HepG2 (cell line): ENCODE data around the gene PYCR2.

ENCODE experiments used
- EED ChIP-seq: sonication (generic); formaldehyde crosslinking; IDR thresholded peaks from 2 replicates; pipeline ENCODE4 v1.5.0; 2020; ENCODE audit warnings: mild to moderate bottlenecking, missing genetic modification reagents
- POLR2A ChIP-seq, 2 experiments: IDR thresholded peaks; 2 replicates each; pipeline ENCODE4 v1.6.1; 2011; ENCODE audit warnings: low read depth in 2 of 2, low read length in 2 of 2, mild to moderate bottlenecking in 1 of 2, moderate library complexity in 1 of 2; ENCODE audit not compliant: insufficient read depth in 1 of 2
- REXO4 ChIP-seq: sonication (generic); formaldehyde crosslinking; IDR thresholded peaks from 2 replicates; pipeline ENCODE4 v1.8.0; 2022; ENCODE audit warnings: missing genetic modification reagents, mild to moderate bottlenecking, borderline replicate concordance
- ZNF615 ChIP-seq: sonication (generic); formaldehyde crosslinking; IDR thresholded peaks from 2 replicates; pipeline ENCODE4 v1.5.0; 2020; ENCODE audit warnings: mild to moderate bottlenecking, missing genetic modification reagents, borderline replicate concordance
- ZSCAN20 ChIP-seq: sonication (generic); formaldehyde crosslinking; IDR thresholded peaks from 2 replicates; pipeline ENCODE4 v1.4.0; 2020; ENCODE audit warnings: missing genetic modification reagents, mild to moderate bottlenecking, borderline replicate concordance
- TF ChIP-seq, protein P1 (sequence below): sonication (generic); formaldehyde crosslinking; IDR thresholded peaks from 2 replicates; pipeline ENCODE4 v1.5.0; 2020; ENCODE audit warnings: mild to moderate bottlenecking, missing genetic modification reagents, moderate library complexity

DNA sequence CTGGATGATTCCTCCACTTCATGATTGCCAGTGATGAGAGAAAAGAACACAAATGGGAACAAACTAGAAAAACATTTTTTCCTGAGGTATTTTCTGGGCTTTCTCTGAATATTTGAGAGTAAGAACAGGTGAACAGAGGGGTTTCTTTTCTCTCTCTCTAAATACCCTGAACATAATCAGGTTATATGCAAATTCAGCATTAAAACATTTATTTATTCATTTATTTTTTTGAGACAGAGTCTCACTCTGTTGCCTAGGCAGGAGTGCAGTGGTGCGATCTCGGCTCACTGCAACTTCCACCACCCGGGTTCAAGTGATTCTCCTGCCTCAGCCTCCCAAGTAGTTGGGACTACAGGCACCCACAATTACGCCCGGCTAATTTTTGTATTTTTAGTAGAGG is 22.8 kb upstream of the PYCR2 start:
- TF ChIP-seq, protein P1, sequence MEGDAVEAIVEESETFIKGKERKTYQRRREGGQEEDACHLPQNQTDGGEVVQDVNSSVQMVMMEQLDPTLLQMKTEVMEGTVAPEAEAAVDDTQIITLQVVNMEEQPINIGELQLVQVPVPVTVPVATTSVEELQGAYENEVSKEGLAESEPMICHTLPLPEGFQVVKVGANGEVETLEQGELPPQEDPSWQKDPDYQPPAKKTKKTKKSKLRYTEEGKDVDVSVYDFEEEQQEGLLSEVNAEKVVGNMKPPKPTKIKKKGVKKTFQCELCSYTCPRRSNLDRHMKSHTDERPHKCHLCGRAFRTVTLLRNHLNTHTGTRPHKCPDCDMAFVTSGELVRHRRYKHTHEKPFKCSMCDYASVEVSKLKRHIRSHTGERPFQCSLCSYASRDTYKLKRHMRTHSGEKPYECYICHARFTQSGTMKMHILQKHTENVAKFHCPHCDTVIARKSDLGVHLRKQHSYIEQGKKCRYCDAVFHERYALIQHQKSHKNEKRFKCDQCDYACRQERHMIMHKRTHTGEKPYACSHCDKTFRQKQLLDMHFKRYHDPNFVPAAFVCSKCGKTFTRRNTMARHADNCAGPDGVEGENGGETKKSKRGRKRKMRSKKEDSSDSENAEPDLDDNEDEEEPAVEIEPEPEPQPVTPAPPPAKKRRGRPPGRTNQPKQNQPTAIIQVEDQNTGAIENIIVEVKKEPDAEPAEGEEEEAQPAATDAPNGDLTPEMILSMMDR = no peak
- TF ChIP-seq POLR2A (IDR thresholded peaks at IDR 0.05; ENCODE audit: insufficient read depth in 1 of 2, low read depth in 2 of 2, low read length in 2 of 2) (no peak), EED (CRISPR knock-in tag) (no peak), ZNF615 (CRISPR knock-in tag) (no peak), ZSCAN20 (CRISPR knock-in tag) (no peak), REXO4 (CRISPR knock-in tag) (no peak)
